ENCODE results near the gene MICB.

Gene MICB

DNA sequence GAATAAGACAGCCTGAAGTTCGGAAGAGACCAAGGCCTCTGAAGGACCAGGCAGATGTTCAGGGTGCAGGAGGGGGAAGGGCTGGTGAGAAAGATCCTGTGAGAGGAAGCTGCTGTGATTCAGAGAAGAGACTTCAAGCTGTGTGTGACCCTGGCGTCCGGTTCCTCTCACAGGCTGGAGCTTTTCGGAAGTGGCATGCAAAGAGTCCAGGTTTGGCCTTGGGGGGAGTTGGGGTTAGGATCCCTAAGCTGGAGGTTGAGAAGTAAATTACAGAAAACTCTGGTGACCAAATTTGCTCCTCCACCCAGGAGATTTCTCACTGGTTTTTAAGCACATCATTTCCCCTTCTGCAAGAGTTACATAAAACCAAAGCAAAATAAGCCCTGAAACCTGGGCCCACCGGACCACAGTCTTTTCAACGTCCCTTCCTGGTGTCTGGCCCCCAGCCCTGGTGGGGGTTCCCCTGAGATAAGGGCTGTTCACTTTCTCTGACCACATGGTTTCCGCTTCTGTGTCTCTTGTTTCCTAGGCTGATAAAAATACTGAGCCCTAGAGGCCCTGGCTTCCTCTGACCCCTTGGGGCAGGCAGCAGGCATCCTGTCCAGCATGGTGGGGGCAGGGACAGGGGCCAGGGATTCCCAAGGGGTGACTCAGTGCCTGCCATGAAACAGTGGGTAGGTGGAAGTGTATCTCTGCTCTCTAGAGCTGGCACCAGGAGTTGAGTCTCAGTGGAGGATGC lies 62.2 kb downstream of the MICB start:
- no peaks in the 10 kb centered on the region for H3K4me1 ChIP-seq (ENCODE audit: control insufficient read depth, insufficient read depth, low read length)
- no peak overlapping the region for H3K27ac ChIP-seq (ENCODE audit: extremely low read depth, low read depth, low read length)
- H3K36me3 ChIP-seq (ENCODE audit: control insufficient read depth in 2 of 2, insufficient read depth in 1 of 2, low read length in 2 of 2) = peaks cover 5 to 52% of the 10 kb centered on the region in 2 experiments; a peak in 2 of 3 replicates
- H3K9me3 ChIP-seq (ENCODE audit: control insufficient read depth, insufficient read depth, low read depth, low read length) = no peaks in the 10 kb centered on the region
- ChIA-PET CTCF (interaction anchor here (1.0 to 4.1 kb wide), 7 partner anchors 13 to 38 kb away, joined by 3 to 29 read pairs (median 4); partner anchors contain the start of genes ATP6V1G2 and LST1), POLR2A (interaction anchor here (1.0 to 1.3 kb wide), 2 partner anchors 18 to 19 kb away, joined by 3 read pairs; partner anchors contain the start of gene DDX39B)
- TF ChIP-seq ZBTB48 (tag by site-specific recombination; IDR thresholded peaks at IDR 0.05) = peak; percentile 19; the same call in 1 of the 2 replicates
- TF ChIP-seq ZBTB7A (tag by site-specific recombination; IDR thresholded peaks at IDR 0.05; ENCODE audit: low read depth) = no peak
- no peak for TF ChIP-seq PRDM1 (tag by site-specific recombination; IDR thresholded peaks at IDR 0.05)
- H3K4me3 ChIP-seq (ENCODE audit: low read depth, low read length) = no peak overlapping the region

DNA sequence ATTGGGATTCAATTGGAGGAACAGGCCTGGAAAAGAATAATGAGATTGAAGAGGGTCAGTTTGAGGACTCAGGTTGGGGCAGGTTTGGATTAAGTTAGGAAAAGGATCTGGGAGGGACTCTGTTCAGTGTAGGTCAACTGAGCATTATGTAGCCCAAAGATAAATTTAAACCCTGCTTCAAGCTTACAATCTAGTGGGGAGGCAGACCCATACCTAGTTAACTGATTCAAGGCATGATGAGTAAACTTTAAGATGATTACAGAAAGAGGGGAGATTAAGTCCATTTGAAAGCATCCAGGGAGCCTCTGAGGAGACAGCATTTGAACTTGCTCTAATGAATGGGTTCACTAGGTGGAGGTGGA lies 62.7 kb downstream of the MICB start:
- POLR2A ChIA-PET = interaction anchor here (1.0 to 1.3 kb wide), 2 partner anchors 18 to 19 kb away, joined by 3 read pairs; partner anchors contain the start of gene DDX39B
- TF ChIP-seq ZNF837 (tag by site-specific recombination; IDR thresholded peaks at IDR 0.05) = no peak
- no peak for TF ChIP-seq KLF1 (tag by site-specific recombination; IDR thresholded peaks at IDR 0.05)
- no peak for TF ChIP-seq GLIS1 (tag by site-specific recombination; IDR thresholded peaks at IDR 0.05)
- no peak for TF ChIP-seq ZSCAN23 (tag by site-specific recombination; IDR thresholded peaks at IDR 0.05)
- TF ChIP-seq, protein P1, sequence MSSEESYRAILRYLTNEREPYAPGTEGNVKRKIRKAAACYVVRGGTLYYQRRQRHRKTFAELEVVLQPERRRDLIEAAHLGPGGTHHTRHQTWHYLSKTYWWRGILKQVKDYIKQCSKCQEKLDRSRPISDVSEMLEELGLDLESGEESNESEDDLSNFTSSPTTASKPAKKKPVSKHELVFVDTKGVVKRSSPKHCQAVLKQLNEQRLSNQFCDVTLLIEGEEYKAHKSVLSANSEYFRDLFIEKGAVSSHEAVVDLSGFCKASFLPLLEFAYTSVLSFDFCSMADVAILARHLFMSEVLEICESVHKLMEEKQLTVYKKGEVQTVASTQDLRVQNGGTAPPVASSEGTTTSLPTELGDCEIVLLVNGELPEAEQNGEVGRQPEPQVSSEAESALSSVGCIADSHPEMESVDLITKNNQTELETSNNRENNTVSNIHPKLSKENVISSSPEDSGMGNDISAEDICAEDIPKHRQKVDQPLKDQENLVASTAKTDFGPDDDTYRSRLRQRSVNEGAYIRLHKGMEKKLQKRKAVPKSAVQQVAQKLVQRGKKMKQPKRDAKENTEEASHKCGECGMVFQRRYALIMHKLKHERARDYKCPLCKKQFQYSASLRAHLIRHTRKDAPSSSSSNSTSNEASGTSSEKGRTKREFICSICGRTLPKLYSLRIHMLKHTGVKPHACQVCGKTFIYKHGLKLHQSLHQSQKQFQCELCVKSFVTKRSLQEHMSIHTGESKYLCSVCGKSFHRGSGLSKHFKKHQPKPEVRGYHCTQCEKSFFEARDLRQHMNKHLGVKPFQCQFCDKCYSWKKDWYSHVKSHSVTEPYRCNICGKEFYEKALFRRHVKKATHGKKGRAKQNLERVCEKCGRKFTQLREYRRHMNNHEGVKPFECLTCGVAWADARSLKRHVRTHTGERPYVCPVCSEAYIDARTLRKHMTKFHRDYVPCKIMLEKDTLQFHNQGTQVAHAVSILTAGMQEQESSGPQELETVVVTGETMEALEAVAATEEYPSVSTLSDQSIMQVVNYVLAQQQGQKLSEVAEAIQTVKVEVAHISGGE (tag by site-specific recombination; conservative IDR thresholded peaks at IDR 0.05; ENCODE audit: low read depth) = no peak
- no peak for TF ChIP-seq ZBTB7A (tag by site-specific recombination; IDR thresholded peaks at IDR 0.05; ENCODE audit: low read depth)
- TF ChIP-seq, protein P2, sequence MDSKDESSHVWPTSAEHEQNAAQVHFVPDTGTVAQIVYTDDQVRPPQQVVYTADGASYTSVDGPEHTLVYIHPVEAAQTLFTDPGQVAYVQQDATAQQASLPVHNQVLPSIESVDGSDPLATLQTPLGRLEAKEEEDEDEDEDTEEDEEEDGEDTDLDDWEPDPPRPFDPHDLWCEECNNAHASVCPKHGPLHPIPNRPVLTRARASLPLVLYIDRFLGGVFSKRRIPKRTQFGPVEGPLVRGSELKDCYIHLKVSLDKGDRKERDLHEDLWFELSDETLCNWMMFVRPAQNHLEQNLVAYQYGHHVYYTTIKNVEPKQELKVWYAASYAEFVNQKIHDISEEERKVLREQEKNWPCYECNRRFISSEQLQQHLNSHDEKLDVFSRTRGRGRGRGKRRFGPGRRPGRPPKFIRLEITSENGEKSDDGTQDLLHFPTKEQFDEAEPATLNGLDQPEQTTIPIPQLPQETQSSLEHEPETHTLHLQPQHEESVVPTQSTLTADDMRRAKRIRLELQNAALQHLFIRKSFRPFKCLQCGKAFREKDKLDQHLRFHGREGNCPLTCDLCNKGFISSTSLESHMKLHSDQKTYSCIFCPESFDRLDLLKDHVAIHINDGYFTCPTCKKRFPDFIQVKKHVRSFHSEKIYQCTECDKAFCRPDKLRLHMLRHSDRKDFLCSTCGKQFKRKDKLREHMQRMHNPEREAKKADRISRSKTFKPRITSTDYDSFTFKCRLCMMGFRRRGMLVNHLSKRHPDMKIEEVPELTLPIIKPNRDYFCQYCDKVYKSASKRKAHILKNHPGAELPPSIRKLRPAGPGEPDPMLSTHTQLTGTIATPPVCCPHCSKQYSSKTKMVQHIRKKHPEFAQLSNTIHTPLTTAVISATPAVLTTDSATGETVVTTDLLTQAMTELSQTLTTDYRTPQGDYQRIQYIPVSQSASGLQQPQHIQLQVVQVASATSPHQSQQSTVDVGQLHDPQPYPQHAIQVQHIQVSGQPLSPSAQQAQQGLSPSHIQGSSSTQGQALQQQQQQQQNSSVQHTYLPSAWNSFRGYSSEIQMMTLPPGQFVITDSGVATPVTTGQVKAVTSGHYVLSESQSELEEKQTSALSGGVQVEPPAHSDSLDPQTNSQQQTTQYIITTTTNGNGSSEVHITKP (tag by site-specific recombination; IDR thresholded peaks at IDR 0.05) = no peak
- no peak for TF ChIP-seq ZNF10 (tag by site-specific recombination; IDR thresholded peaks at IDR 0.05)
- TF ChIP-seq ZNF302 (tag by site-specific recombination; IDR thresholded peaks at IDR 0.05; ENCODE audit: low read depth) = no peak
- no peak for TF ChIP-seq ZNF664 (tag by site-specific recombination; IDR thresholded peaks at IDR 0.05)
- TF ChIP-seq, protein P3, sequence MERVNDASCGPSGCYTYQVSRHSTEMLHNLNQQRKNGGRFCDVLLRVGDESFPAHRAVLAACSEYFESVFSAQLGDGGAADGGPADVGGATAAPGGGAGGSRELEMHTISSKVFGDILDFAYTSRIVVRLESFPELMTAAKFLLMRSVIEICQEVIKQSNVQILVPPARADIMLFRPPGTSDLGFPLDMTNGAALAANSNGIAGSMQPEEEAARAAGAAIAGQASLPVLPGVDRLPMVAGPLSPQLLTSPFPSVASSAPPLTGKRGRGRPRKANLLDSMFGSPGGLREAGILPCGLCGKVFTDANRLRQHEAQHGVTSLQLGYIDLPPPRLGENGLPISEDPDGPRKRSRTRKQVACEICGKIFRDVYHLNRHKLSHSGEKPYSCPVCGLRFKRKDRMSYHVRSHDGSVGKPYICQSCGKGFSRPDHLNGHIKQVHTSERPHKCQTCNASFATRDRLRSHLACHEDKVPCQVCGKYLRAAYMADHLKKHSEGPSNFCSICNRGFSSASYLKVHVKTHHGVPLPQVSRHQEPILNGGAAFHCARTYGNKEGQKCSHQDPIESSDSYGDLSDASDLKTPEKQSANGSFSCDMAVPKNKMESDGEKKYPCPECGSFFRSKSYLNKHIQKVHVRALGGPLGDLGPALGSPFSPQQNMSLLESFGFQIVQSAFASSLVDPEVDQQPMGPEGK (tag by site-specific recombination; IDR thresholded peaks at IDR 0.05) = no peak
- no peak for TF ChIP-seq ZNF501 (tag by site-specific recombination; IDR thresholded peaks at IDR 0.05)
- no peak for TF ChIP-seq ZNF707 (tag by site-specific recombination; IDR thresholded peaks at IDR 0.05)
- Histone ChIP-seq H3K36me3 (ENCODE audit: control insufficient read depth in 2 of 2, insufficient read depth in 1 of 2, low read length in 2 of 2) (peaks cover 0 to 52% of the 10 kb centered on the region in 2 experiments; a peak in 2 of 3 replicates), H3K27ac (ENCODE audit: extremely low read depth, low read depth, low read length) (no peak overlapping the region), H3K4me1 (ENCODE audit: control insufficient read depth, insufficient read depth, low read length) (no peaks in the 10 kb centered on the region), H3K9me3 (ENCODE audit: control insufficient read depth, insufficient read depth, low read depth, low read length) (no peaks in the 10 kb centered on the region), H3K4me3 (ENCODE audit: low read depth, low read length) (no peak overlapping the region)
- CTCF ChIA-PET = interaction anchor here (1.0 to 4.1 kb wide), 4 partner anchors 13 to 37 kb away, joined by 3 to 29 read pairs (median 6); partner anchors contain the start of gene ATP6V1G2
